SK-N-SH treated with all-trans-retinoic acid at 6 μM for 48 hours (cell line): ENCODE results near the gene BLVRB.

Experiments used
- ATAC-seq: fragments of 200-7000 bp; cut with Tn5 transposase; 3 replicates; pipeline ENCODE4 v1.9.1; 2020; ENCODE audit warnings: mild to moderate bottlenecking, moderate library complexity
- ARNTL ChIP-seq: fragments of 450-650 bp; formaldehyde crosslinking; IDR thresholded peaks from 2 replicates; pipeline ENCODE4 v1.5.0; 2020; ENCODE audit warnings: low read depth, mild to moderate bottlenecking, moderate library complexity, borderline replicate concordance
- BACH2 ChIP-seq: fragments of 250-450 bp; sonication (Bioruptor Pico); IDR thresholded peaks from 2 replicates; pipeline ENCODE4 v1.9.0; 2021; ENCODE audit warnings: mild to moderate bottlenecking, borderline replicate concordance
- CREB5 ChIP-seq: fragments of 250-450 bp; sonication (Bioruptor Pico); IDR thresholded peaks from 2 replicates; pipeline ENCODE4 v1.5.1; 2020; ENCODE audit warnings: low read depth, mild to moderate bottlenecking, moderate library complexity
- CSDC2 ChIP-seq: fragments of 250-450 bp; sonication (Bioruptor Pico); IDR thresholded peaks from 2 replicates; pipeline ENCODE4 v1.5.0; 2020; ENCODE audit warnings: mild to moderate bottlenecking, moderate library complexity
- ESRRG ChIP-seq: fragments of 250-450 bp; sonication (Bioruptor Pico); IDR thresholded peaks from 2 replicates; pipeline ENCODE4 v1.6.1; 2021; ENCODE audit warnings: mild to moderate bottlenecking
- GLIS3 ChIP-seq: fragments of 250-450 bp; sonication (Bioruptor Pico); IDR thresholded peaks from 2 replicates; pipeline ENCODE4 v1.5.0; 2020; ENCODE audit warnings: mild to moderate bottlenecking, moderate library complexity
- OSR1 ChIP-seq: fragments of 250-450 bp; sonication (Bioruptor Pico); IDR thresholded peaks from 2 replicates; pipeline ENCODE4 v1.8.0; 2022; ENCODE audit warnings: moderate library complexity, mild to moderate bottlenecking, inconsistent platforms
- PATZ1 ChIP-seq: fragments of 250-450 bp; sonication (Bioruptor Pico); IDR thresholded peaks from 2 replicates; pipeline ENCODE4 v1.8.0; 2020; ENCODE audit warnings: mild to moderate bottlenecking, moderate library complexity, borderline replicate concordance
- PPARA ChIP-seq: fragments of 250-450 bp; sonication (Bioruptor Pico); IDR thresholded peaks from 2 replicates; pipeline ENCODE4 v1.5.0; 2020; ENCODE audit warnings: mild to moderate bottlenecking, borderline replicate concordance
- RARB ChIP-seq: fragments of 250-450 bp; sonication (Bioruptor Pico); IDR thresholded peaks from 2 replicates; pipeline ENCODE4 v1.8.0; 2021; ENCODE audit warnings: mild to moderate bottlenecking, moderate library complexity
- SNAI2 ChIP-seq: fragments of 250-450 bp; sonication (Bioruptor Pico); IDR thresholded peaks from 2 replicates; pipeline ENCODE4 v1.5.0; 2020; ENCODE audit warnings: mild to moderate bottlenecking, moderate library complexity
- TCF4 ChIP-seq: fragments of 250-450 bp; sonication (Bioruptor Pico); IDR thresholded peaks from 2 replicates; pipeline ENCODE4 v1.8.0; 2021; ENCODE audit warnings: mild to moderate bottlenecking, moderate library complexity, borderline replicate concordance
- TOX ChIP-seq: fragments of 250-450 bp; sonication (Bioruptor Pico); IDR thresholded peaks from 2 replicates; pipeline ENCODE4 v1.8.0; 2021; ENCODE audit warnings: mild to moderate bottlenecking, moderate library complexity, borderline replicate concordance
- ZFP30 ChIP-seq: fragments of 450-650 bp; formaldehyde crosslinking; IDR thresholded peaks from 2 replicates; pipeline ENCODE4 v1.5.0; 2022; ENCODE audit warnings: mild to moderate bottlenecking, moderate library complexity
- ZNF565 ChIP-seq: fragments of 450-650 bp; formaldehyde crosslinking; conservative IDR thresholded peaks from 2 replicates; pipeline ENCODE4 v1.5.0; 2020; ENCODE audit warnings: low read depth, mild to moderate bottlenecking, moderate library complexity
- ZNF70 ChIP-seq: fragments of 450-650 bp; formaldehyde crosslinking; IDR thresholded peaks from 2 replicates; pipeline ENCODE4 v1.5.0; 2020; ENCODE audit warnings: mild to moderate bottlenecking, moderate library complexity
- TF ChIP-seq, protein P1 (sequence below): fragments of 250-450 bp; sonication (Bioruptor Pico); IDR thresholded peaks from 2 replicates; pipeline ENCODE4 v1.8.0; 2021; ENCODE audit warnings: low read depth, mild to moderate bottlenecking, moderate library complexity, borderline replicate concordance
- TF ChIP-seq, protein P2 (sequence below): fragments of 250-450 bp; sonication (Bioruptor Pico); IDR thresholded peaks from 2 replicates; pipeline ENCODE4 v1.5.1; 2021; ENCODE audit warnings: mild to moderate bottlenecking, moderate library complexity
- TF ChIP-seq, protein P3 (sequence below): fragments of 250-450 bp; sonication (Bioruptor Pico); IDR thresholded peaks from 2 replicates; pipeline ENCODE4 v1.5.0; 2020; ENCODE audit warnings: mild to moderate bottlenecking, moderate library complexity

The BLVRB gene

GRCh38 chr19:40465557-40466218, at the start of gene BLVRB:
Gene BLVRB (minus strand): TSS chr19:40465745. CDS start chr19:40465688, 57 bp downstream.
- ATAC-seq = peak; percentile 91
- TF ChIP-seq, protein P1, sequence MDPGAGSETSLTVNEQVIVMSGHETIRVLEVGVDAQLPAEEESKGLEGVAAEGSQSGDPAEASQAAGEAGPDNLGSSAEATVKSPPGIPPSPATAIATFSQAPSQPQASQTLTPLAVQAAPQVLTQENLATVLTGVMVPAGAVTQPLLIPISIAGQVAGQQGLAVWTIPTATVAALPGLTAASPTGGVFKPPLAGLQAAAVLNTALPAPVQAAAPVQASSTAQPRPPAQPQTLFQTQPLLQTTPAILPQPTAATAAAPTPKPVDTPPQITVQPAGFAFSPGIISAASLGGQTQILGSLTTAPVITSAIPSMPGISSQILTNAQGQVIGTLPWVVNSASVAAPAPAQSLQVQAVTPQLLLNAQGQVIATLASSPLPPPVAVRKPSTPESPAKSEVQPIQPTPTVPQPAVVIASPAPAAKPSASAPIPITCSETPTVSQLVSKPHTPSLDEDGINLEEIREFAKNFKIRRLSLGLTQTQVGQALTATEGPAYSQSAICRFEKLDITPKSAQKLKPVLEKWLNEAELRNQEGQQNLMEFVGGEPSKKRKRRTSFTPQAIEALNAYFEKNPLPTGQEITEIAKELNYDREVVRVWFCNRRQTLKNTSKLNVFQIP (CRISPR knock-in tag) = no peak
- no peak for TF ChIP-seq CSDC2
- TF ChIP-seq RARB = no peak
- no peak for TF ChIP-seq SNAI2 (CRISPR knock-in tag)
- TF ChIP-seq CREB5 (CRISPR knock-in tag) = no peak
- TF ChIP-seq ESRRG = no peak
- no peak for TF ChIP-seq TCF4 (CRISPR knock-in tag)
- no peak for TF ChIP-seq ZNF565 (CRISPR knock-in tag)

DNA sequence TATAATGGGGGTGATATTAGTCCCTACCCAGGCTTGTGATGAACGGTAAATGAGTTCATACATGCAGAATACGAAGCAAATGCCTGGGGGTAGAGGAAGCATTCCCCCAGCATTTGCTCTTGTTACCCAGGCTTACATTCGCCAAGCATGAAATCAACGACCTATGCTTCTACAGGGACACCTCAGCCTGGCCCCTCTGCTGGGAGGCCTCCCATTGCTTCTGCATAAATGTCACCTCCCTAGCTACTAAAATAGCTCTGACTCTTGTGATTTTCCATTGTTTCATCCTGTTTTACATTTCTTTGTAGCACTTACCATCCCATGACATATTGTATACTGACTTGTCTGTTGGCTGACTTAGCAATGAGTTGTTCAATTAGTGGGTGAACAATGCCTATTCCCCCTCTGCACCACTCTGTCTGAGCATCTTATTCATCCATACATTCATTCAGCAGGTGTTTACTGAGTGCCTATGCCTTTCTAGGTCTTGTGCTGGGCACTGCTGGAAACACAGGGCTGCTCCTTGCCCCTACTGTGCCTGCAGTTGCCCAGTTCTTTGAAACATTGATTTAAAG, 48.3 kb upstream of the BLVRB start:
- no peak for ATAC-seq

DNA sequence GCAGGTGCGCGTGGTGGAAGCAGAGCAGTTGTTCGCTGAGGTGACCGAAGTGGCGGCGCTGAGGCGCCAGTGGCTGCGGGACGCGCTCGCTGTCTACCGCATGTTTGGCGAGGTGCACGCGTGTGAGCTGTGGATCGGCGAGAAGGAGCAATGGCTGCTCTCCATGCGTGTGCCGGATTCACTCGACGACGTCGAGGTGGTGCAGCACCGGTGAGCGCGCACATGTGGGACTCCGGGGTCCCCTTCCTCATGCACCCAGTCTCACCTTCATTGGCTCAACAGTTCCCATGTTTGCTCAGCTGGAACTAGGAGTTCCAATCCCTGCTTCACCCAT, 47.8 kb upstream of the BLVRB start:
- ATAC-seq = no peak
- TF ChIP-seq ZNF565 (CRISPR knock-in tag) (no peak), PATZ1 (no peak), OSR1 (CRISPR knock-in tag) (no peak), ZFP30 (no peak), PPARA (CRISPR knock-in tag) (no peak), ZNF70 (CRISPR knock-in tag) (no peak), ARNTL (CRISPR knock-in tag) (no peak)
- TF ChIP-seq, protein P2, sequence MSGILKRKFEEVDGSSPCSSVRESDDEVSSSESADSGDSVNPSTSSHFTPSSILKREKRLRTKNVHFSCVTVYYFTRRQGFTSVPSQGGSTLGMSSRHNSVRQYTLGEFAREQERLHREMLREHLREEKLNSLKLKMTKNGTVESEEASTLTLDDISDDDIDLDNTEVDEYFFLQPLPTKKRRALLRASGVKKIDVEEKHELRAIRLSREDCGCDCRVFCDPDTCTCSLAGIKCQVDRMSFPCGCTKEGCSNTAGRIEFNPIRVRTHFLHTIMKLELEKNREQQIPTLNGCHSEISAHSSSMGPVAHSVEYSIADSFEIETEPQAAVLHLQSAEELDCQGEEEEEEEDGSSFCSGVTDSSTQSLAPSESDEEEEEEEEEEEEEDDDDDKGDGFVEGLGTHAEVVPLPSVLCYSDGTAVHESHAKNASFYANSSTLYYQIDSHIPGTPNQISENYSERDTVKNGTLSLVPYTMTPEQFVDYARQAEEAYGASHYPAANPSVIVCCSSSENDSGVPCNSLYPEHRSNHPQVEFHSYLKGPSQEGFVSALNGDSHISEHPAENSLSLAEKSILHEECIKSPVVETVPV (CRISPR knock-in tag) = no peak
- TF ChIP-seq, protein P1 (CRISPR knock-in tag) = no peak
- TF ChIP-seq, protein P3, sequence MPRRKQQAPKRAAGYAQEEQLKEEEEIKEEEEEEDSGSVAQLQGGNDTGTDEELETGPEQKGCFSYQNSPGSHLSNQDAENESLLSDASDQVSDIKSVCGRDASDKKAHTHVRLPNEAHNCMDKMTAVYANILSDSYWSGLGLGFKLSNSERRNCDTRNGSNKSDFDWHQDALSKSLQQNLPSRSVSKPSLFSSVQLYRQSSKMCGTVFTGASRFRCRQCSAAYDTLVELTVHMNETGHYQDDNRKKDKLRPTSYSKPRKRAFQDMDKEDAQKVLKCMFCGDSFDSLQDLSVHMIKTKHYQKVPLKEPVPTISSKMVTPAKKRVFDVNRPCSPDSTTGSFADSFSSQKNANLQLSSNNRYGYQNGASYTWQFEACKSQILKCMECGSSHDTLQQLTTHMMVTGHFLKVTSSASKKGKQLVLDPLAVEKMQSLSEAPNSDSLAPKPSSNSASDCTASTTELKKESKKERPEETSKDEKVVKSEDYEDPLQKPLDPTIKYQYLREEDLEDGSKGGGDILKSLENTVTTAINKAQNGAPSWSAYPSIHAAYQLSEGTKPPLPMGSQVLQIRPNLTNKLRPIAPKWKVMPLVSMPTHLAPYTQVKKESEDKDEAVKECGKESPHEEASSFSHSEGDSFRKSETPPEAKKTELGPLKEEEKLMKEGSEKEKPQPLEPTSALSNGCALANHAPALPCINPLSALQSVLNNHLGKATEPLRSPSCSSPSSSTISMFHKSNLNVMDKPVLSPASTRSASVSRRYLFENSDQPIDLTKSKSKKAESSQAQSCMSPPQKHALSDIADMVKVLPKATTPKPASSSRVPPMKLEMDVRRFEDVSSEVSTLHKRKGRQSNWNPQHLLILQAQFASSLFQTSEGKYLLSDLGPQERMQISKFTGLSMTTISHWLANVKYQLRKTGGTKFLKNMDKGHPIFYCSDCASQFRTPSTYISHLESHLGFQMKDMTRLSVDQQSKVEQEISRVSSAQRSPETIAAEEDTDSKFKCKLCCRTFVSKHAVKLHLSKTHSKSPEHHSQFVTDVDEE (CRISPR knock-in tag) = no peak

More for the DNA sequence above, 48.3 kb upstream of the BLVRB start:
- TF ChIP-seq OSR1 (CRISPR knock-in tag) (no peak), RARB (no peak), ZFP30 (no peak), GLIS3 (CRISPR knock-in tag) (no peak), BACH2 (CRISPR knock-in tag) (no peak), TOX (no peak), ESRRG (no peak)
- TF ChIP-seq, protein P3 (CRISPR knock-in tag) = no peak
- TF ChIP-seq, protein P1 (CRISPR knock-in tag) = no peak
